B cell (primary cell): Measurements from ENCODE around the gene PREX1.

ENCODE experiments used
- CTCF ChIP-seq: fragments of 200-600 bp; IDR thresholded peaks from one replicate; pipeline ENCODE4 v1.8.0; 2022; ENCODE audit warnings: antibody characterized with exemption, mild to moderate bottlenecking
- EZH2 ChIP-seq: IDR thresholded peaks from 2 replicates; pipeline ENCODE4 v1.6.1; 2012; ENCODE audit warnings: borderline replicate concordance, low read depth, mild to moderate bottlenecking, moderate library complexity, low read length; ENCODE audit not compliant: insufficient read depth, poor library complexity, severe bottlenecking

- no peak for TF ChIP-seq CTCF
- no peak for TF ChIP-seq EZH2
Measured at GRCh38 chr20:48827855-48828733, at the start of gene PREX1.
